Skin epidermis (tissue), 12 donors: ENCODE results near the gene FRMD5.

ENCODE experiments used
- H3K27ac ChIP-seq, 21 experiments: fragments of 200-600 bp; sonication (generic) in 11 of 21; one replicate each; pipeline ENCODE4 v1.5.0; 2020; ENCODE audit warnings: mild to moderate bottlenecking in 3 of 21, inconsistent platforms in 2 of 21, moderate library complexity in 2 of 21
- H3K4me3 ChIP-seq, 7 experiments: fragments of 200-600 bp; sonication (generic) in 2 of 7; one replicate each; pipeline ENCODE4 v1.5.0; 2020; ENCODE audit warnings: inconsistent platforms in 2 of 7, mild to moderate bottlenecking in 2 of 7, moderate library complexity in 1 of 7

The FRMD5 gene

GRCh38 chr15:43941555-43941954 lies 253.5 kb downstream of the FRMD5 start:
- no peak overlapping the region for H3K4me3 ChIP-seq
- no peak overlapping the region for H3K27ac ChIP-seq

GRCh38 chr15:43941071-43941470 lies 254.0 kb downstream of the FRMD5 start:
- no peak overlapping the region for H3K27ac ChIP-seq
- no peak overlapping the region for H3K4me3 ChIP-seq

- H3K27ac ChIP-seq = no peak overlapping the region
- no peak overlapping the region for H3K4me3 ChIP-seq
These were observed 256.0 kb downstream of the FRMD5 start for GRCh38 chr15:43939070-43939469.

- no peak overlapping the region for H3K27ac ChIP-seq
These were observed 260.6 kb downstream of the FRMD5 start for GRCh38 chr15:43934480-43934879.

GRCh38 chr15:43932907-43933306 lies 262.2 kb downstream of the FRMD5 start:
- no peak overlapping the region for H3K4me3 ChIP-seq
- no peak overlapping the region for H3K27ac ChIP-seq

More at GRCh38 chr15:43934480-43934879, 260.6 kb downstream of the FRMD5 start:
- H3K4me3 ChIP-seq = no peak overlapping the region

GRCh38 chr15:43931790-43932435 lies 263.2 kb downstream of the FRMD5 start:
- H3K4me3 ChIP-seq = no peak overlapping the region
- H3K27ac ChIP-seq = no peak overlapping the region

- Histone ChIP-seq H3K27ac (no peak overlapping the region), H3K4me3 (no peak overlapping the region)
These were observed 264.0 kb downstream of the FRMD5 start for GRCh38 chr15:43931119-43931518.

GRCh38 chr15:43930556-43930955 lies 264.5 kb downstream of the FRMD5 start:
- H3K27ac ChIP-seq = no peak overlapping the region
- H3K4me3 ChIP-seq = no peak overlapping the region

- H3K27ac ChIP-seq = peak overlapping the region in 1 of 21 experiments; percentile 21
These were observed 265.0 kb downstream of the FRMD5 start for GRCh38 chr15:43930079-43930478.

GRCh38 chr15:43928152-43928551 lies 266.9 kb downstream of the FRMD5 start:
- Histone ChIP-seq H3K27ac (no peak overlapping the region), H3K4me3 (no peak overlapping the region)

More at GRCh38 chr15:43930079-43930478, 265.0 kb downstream of the FRMD5 start:
- no peak overlapping the region for H3K4me3 ChIP-seq

- Histone ChIP-seq H3K27ac (no peak overlapping the region), H3K4me3 (no peak overlapping the region)
These were observed 267.9 kb downstream of the FRMD5 start for GRCh38 chr15:43927203-43927602.

- H3K4me3 ChIP-seq = no peak overlapping the region
- H3K27ac ChIP-seq = no peak overlapping the region
These were observed 271.5 kb downstream of the FRMD5 start for GRCh38 chr15:43923553-43923952.

GRCh38 chr15:43922021-43922420 lies 273.1 kb downstream of the FRMD5 start:
- Histone ChIP-seq H3K4me3 (no peak overlapping the region), H3K27ac (no peak overlapping the region)

GRCh38 chr15:43920815-43921214 lies 274.3 kb downstream of the FRMD5 start:
- H3K4me3 ChIP-seq = no peak overlapping the region
- H3K27ac ChIP-seq = no peak overlapping the region

- Histone ChIP-seq H3K4me3 (no peak overlapping the region), H3K27ac (no peak overlapping the region)
These were observed 274.8 kb downstream of the FRMD5 start for GRCh38 chr15:43920254-43920600.

GRCh38 chr15:43919540-43920253 lies 275.4 kb downstream of the FRMD5 start:
- Histone ChIP-seq H3K4me3 (no peak overlapping the region), H3K27ac (no peak overlapping the region)

- no peak overlapping the region for H3K4me3 ChIP-seq
- no peak overlapping the region for H3K27ac ChIP-seq
These were observed 276.4 kb downstream of the FRMD5 start for GRCh38 chr15:43918717-43919116.

GRCh38 chr15:43916326-43916660 lies 278.8 kb downstream of the FRMD5 start:
- no peak overlapping the region for H3K4me3 ChIP-seq
- H3K27ac ChIP-seq = no peak overlapping the region

GRCh38 chr15:43915631-43916325 lies 279.3 kb downstream of the FRMD5 start:
- Histone ChIP-seq H3K4me3 (no peak overlapping the region), H3K27ac (no peak overlapping the region)

GRCh38 chr15:43913941-43914340 lies 281.1 kb downstream of the FRMD5 start:
- H3K4me3 ChIP-seq = no peak overlapping the region
- peak overlapping the region in 1 of 21 experiments; percentile 27 for H3K27ac ChIP-seq
